Peyer's patch (tissue), 4 donors: ENCODE data around the gene VTCN1. TPM values are rescaled to one million over a fixed set of nuclear protein-coding genes. Genes with fewer than 3 reads are reported as not detected.

Experiments
- DNase-seq, 3 donors: peaks; one replicate each; pipeline ENCODE4 v3.0.0-alpha.2; 2017 to 2019
- H3K27ac ChIP-seq, 4 donors: fragments of 200-600 bp; sonication (generic); one replicate each; pipeline ENCODE4 v1.5.1; 2016 to 2019
- H3K27me3 ChIP-seq, 2 donors: fragments of 200-600 bp; sonication (generic); one replicate each; pipeline ENCODE4 v1.5.1; 2019
- H3K36me3 ChIP-seq, 3 donors: fragments of 200-600 bp; sonication (generic); one replicate each; pipeline ENCODE4 v1.5.1; 2016 to 2019
- H3K4me1 ChIP-seq, 4 donors: fragments of 200-600 bp; sonication (generic); one replicate each; pipeline ENCODE4 v1.5.1; 2016 to 2019
- H3K4me3 ChIP-seq, 4 donors: fragments of 200-600 bp; sonication (generic); 1 replicate in 3 of 4; 2 replicates in 1 of 4; pipeline ENCODE4 v1.5.1; 2016 to 2019; ENCODE audit warnings: mild to moderate bottlenecking in 1 of 4
- H3K9me3 ChIP-seq, 4 donors: fragments of 200-600 bp; sonication (generic); one replicate each; pipeline ENCODE4 v1.5.1; 2016 to 2019; ENCODE audit warnings: mild to moderate bottlenecking in 1 of 4
- CTCF ChIP-seq, 6 experiments: fragments of 450-650 bp in 4 of 6; fragments of 200-600 bp in 2 of 6; sonication (generic) in 1 of 6; IDR thresholded peaks; one replicate each; pipeline ENCODE4 v1.5.1; 2017 to 2019; ENCODE audit warnings: antibody characterized with exemption in 6 of 6, mild to moderate bottlenecking in 3 of 6, moderate library complexity in 1 of 6
- POLR2A ChIP-seq, 2 donors: fragments of 450-650 bp; IDR thresholded peaks; one replicate each; pipeline ENCODE4 v1.5.1; 2017; ENCODE audit warnings: antibody characterized with exemption in 2 of 2, mild to moderate bottlenecking in 2 of 2, moderate library complexity in 2 of 2
- total RNA-seq, 4 donors: library from RNA; depleted of rRNA; stranded (reverse); fragments of >200 nt; gene quantifications; one replicate each; pipeline ENCODE4 v1.1.0, GENCODE V29; 2016

Gene VTCN1
- total RNA-seq, 4 donors from 2014 or later = not detected

GRCh38 chr1:117113199-117113598 is 97.5 kb downstream of the VTCN1 start:
- TF ChIP-seq POLR2A (IDR thresholded peaks at IDR 0.05) (no peak), CTCF (IDR thresholded peaks at IDR 0.05) (no peak)
- Histone ChIP-seq H3K9me3 (no peaks in the 10 kb centered on the region), H3K27ac (no peak overlapping the region), H3K4me1 (no peaks in the 10 kb centered on the region), H3K27me3 (no peaks in the 10 kb centered on the region), H3K4me3 (no peak overlapping the region), H3K36me3 (no peaks in the 10 kb centered on the region)
- DNase-seq = no peak

DNA sequence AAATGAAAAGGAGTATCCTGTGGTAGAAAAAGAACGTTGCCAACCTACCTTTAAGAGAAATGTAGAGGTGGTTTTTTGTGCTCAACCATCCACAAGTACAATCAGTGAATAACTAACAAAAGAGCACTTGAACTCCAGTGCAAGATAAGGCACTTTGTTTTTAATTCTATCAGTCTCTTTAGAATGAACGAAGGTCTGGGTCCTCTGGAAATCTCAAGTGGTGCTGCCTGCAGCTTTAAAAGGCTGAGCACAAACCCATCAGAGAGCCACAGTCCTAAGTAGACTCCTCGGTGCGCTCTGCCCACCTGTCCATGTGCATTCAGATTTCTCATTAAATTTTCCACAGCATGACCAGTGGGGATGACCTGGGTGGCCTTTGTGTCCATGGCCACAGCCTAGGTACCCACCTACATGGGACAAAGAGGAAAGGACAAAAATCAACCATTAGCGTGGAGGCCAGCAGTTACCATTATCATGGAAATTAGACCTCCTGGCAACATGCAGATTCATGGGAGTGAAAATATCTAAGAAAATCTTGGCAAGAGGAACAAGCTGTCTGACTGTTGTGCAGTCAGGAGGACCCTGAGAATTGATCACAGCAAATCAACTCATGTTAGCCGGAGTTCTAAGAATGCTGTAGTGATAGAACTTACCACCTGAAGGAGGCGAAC is 98.5 kb downstream of the VTCN1 start:
- no peaks in the 10 kb centered on the region for H3K9me3 ChIP-seq
- TF ChIP-seq CTCF (IDR thresholded peaks at IDR 0.05) (no peak), POLR2A (IDR thresholded peaks at IDR 0.05) (no peak)
- H3K27ac ChIP-seq = no peak overlapping the region
- H3K36me3 ChIP-seq = no peaks in the 10 kb centered on the region
- H3K4me3 ChIP-seq = no peak overlapping the region
- no peaks in the 10 kb centered on the region for H3K27me3 ChIP-seq
- H3K4me1 ChIP-seq = no peaks in the 10 kb centered on the region
- no peak for DNase-seq

DNA sequence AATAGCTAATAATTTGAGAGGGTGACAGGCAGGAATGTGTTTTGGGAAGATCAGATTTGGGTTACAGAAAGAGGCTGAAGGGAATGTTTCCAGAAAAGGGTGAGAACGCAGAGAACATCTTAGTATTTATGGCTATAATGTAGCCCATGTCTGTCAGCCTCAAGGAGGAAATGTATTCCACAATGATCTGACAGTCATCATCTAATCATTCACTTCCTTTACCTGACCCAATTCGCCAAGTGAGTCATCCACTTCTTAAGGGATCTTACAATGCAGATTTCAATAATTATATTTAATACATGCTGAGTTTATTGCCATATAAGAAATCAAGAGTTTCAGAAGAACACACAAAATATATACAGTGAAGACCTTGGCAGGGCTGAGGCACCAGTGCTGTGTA is 100.0 kb downstream of the VTCN1 start:
- no peaks in the 10 kb centered on the region for H3K4me1 ChIP-seq

DNA sequence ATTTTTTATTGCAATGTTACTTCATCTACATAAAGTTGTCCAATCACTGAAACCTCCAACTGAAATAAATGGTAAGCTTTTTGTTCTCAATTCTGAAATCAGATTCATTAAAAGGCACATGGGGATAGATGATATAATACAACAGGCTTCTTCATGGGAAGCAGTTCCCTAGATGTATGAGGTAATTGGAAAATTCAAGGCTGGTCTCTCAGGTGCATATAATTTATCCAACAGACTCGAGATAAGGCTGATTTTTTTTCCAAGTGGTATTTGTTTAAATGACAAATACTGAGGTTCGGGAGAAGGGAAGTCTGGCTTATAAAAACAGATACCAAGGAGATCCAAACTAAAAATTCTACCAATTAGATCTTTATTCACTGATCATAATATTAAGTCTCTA is 103.4 kb downstream of the VTCN1 start:
- H3K27me3 ChIP-seq = no peaks in the 10 kb centered on the region
- no peak overlapping the region for H3K4me3 ChIP-seq
- H3K9me3 ChIP-seq = no peaks in the 10 kb centered on the region
- H3K4me1 ChIP-seq = no peaks in the 10 kb centered on the region
- H3K27ac ChIP-seq = no peak overlapping the region
- no peak for TF ChIP-seq POLR2A (IDR thresholded peaks at IDR 0.05)
- TF ChIP-seq CTCF (IDR thresholded peaks at IDR 0.05) = no peak
- no peak for DNase-seq
- peaks cover 0 to 12% (median 0%) of the 10 kb centered on the region in 3 donors for H3K36me3 ChIP-seq

More for the DNA sequence above, 100.0 kb downstream of the VTCN1 start:
- H3K27ac ChIP-seq = no peak overlapping the region
- no peaks in the 10 kb centered on the region for H3K27me3 ChIP-seq
- H3K9me3 ChIP-seq = no peaks in the 10 kb centered on the region
- H3K36me3 ChIP-seq = no peaks in the 10 kb centered on the region
- no peak for DNase-seq
- H3K4me3 ChIP-seq = no peak overlapping the region
- TF ChIP-seq CTCF (IDR thresholded peaks at IDR 0.05) (no peak), POLR2A (IDR thresholded peaks at IDR 0.05) (no peak)

- Histone ChIP-seq H3K4me3 (no peak overlapping the region), H3K27ac (no peak overlapping the region), H3K36me3 (peaks cover 0 to 20% (median 0%) of the 10 kb centered on the region in 3 donors), H3K9me3 (no peaks in the 10 kb centered on the region), H3K27me3 (no peaks in the 10 kb centered on the region), H3K4me1 (no peaks in the 10 kb centered on the region)
- no peak for DNase-seq
- TF ChIP-seq POLR2A (IDR thresholded peaks at IDR 0.05) = no peak
- TF ChIP-seq CTCF (IDR thresholded peaks at IDR 0.05) = no peak
Measured at GRCh38 chr1:117106478-117106877, 104.2 kb downstream of the VTCN1 start.
